ENCODE results near the gene RABGAP1L. TPM values are rescaled to one million over a fixed set of nuclear protein-coding genes. Genes with fewer than 3 reads are reported as not detected.

Gene RABGAP1L
- total and polyA plus RNA-seq, 2 of the 8 experiments (the other 6 are each of a cell fraction or from before 2014, with no cell fraction given): 33.3 to 156 TPM

DNA sequence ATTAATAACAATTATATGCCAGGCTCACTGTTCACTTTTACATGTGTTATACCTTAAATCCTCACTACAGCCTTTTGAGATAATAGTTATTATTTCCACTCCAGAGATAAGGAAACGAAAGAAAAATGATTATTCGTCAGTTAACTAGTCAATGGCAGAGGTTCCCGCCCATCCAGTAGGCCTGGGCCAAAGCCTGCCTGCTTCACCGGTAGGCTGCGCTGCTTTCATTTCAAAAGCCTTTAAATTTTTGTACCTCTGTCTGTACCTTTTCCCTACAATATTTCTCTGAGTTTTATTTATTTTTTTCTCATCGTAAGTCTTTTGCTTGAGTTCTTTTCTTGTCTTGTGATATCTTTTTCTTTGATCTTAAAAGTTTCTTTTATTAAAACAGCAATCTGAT, 292.1 kb downstream of the RABGAP1L start:
- POLR2A ChIA-PET (ENCODE audit: partially characterized antibody): no interaction called here
- Histone ChIP-seq H3K23ac (ENCODE audit: insufficient read length) (no peak overlapping the region), H3K9ac (replicated peaks in 1 of 4; ENCODE audit: extremely low read depth in 1 of 4, low read depth in 3 of 4, low read length in 3 of 4) (no peak overlapping the region), H2BK12ac (ENCODE audit: low read depth, low read length) (no peak overlapping the region), H2BK20ac (ENCODE audit: low read length) (no peak overlapping the region), H3K4ac (replicated peaks; ENCODE audit: insufficient read length, low read depth, low read length) (no peak overlapping the region), H3K23me2 (ENCODE audit: low read depth, low read length) (no peaks in the 10 kb centered on the region), H3K4me2 (ENCODE audit: insufficient read depth in 1 of 2, low read depth in 2 of 2, low read length in 2 of 2) (no peak overlapping the region), H4K91ac (replicated peaks; ENCODE audit: insufficient read length, low read length) (no peak overlapping the region), H2AFZ (ENCODE audit: low read length) (no peak overlapping the region), H2AK5ac (ENCODE audit: low read depth, low read length) (no peak overlapping the region), H3K79me1 (ENCODE audit: low read depth, low read length) (no peaks in the 10 kb centered on the region), H3K14ac (ENCODE audit: insufficient read length) (no peak overlapping the region), H2BK5ac (ENCODE audit: low read depth, low read length) (no peak overlapping the region), H2BK15ac (ENCODE audit: low read length) (no peak overlapping the region), H3K18ac (ENCODE audit: extremely low read depth, low read length) (no peak overlapping the region), H3K27me3 (replicated peaks in 1 of 4; ENCODE audit: control insufficient read depth in 3 of 4, extremely low read depth in 1 of 4, insufficient read depth in 3 of 4, low read length in 3 of 4) (no peaks in the 10 kb centered on the region), H3K4me3 (ENCODE audit: extremely low read depth in 1 of 4, insufficient read depth in 2 of 4, low read depth in 3 of 4, low read length in 4 of 4) (no peak overlapping the region), H4K20me1 (replicated peaks in 1 of 2; ENCODE audit: control insufficient read depth in 1 of 2, insufficient read depth in 2 of 2, low read length in 2 of 2) (no peaks in the 10 kb centered on the region), H2BK120ac (replicated peaks; ENCODE audit: low read depth, low read length) (no peak overlapping the region), H3K79me2 (ENCODE audit: control insufficient read depth in 1 of 2, insufficient read depth in 2 of 2, low read length in 2 of 2) (no peaks in the 10 kb centered on the region), H4K5ac (ENCODE audit: insufficient read length, low read depth, low read length) (no peak overlapping the region), H3K27ac (ENCODE audit: low read depth, low read length) (no peak overlapping the region), H3K9me3 (ENCODE audit: insufficient read depth in 2 of 2, low read depth in 1 of 2, low read length in 1 of 2) (no peaks in the 10 kb centered on the region), H3K4me1 (replicated peaks in 1 of 4; ENCODE audit: control insufficient read depth in 3 of 4, insufficient read depth in 4 of 4, low read length in 3 of 4) (peaks cover 0 to 6% (median 3%) of the 10 kb centered on the region in 4 experiments; a peak in 1 of 7 replicates), H3K56ac (replicated peaks; ENCODE audit: insufficient read length, low read depth, low read length) (no peak overlapping the region), H4K8ac (ENCODE audit: extremely low read depth, insufficient read depth, low read length) (no peak overlapping the region), H3K36me3 (ENCODE audit: control insufficient read depth in 2 of 4, insufficient read depth in 4 of 4, low read length in 3 of 4) (no peaks in the 10 kb centered on the region)
- CTCF ChIA-PET (ENCODE audit: partially characterized antibody): interaction anchor here (1.0 to 2.2 kb wide), 3 partner anchors 16 to 43 kb away, joined by 3 to 7 read pairs (median 3); no protein-coding TSS in a partner anchor
- DNase-seq (ENCODE audit: low read depth in 1 of 2, low spot score in 2 of 2) (no peak), FAIRE-seq (no peak)
- TF ChIP-seq, protein P1, sequence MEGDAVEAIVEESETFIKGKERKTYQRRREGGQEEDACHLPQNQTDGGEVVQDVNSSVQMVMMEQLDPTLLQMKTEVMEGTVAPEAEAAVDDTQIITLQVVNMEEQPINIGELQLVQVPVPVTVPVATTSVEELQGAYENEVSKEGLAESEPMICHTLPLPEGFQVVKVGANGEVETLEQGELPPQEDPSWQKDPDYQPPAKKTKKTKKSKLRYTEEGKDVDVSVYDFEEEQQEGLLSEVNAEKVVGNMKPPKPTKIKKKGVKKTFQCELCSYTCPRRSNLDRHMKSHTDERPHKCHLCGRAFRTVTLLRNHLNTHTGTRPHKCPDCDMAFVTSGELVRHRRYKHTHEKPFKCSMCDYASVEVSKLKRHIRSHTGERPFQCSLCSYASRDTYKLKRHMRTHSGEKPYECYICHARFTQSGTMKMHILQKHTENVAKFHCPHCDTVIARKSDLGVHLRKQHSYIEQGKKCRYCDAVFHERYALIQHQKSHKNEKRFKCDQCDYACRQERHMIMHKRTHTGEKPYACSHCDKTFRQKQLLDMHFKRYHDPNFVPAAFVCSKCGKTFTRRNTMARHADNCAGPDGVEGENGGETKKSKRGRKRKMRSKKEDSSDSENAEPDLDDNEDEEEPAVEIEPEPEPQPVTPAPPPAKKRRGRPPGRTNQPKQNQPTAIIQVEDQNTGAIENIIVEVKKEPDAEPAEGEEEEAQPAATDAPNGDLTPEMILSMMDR (IDR thresholded peaks at IDR 0.05; ENCODE audit: control extremely low read depth in 1 of 3, insufficient read depth in 1 of 3, low read depth in 1 of 3, low read length in 3 of 3): peak in 2 of 3 experiments; percentile 11 to 19; a peak in 3 of 4 replicates
- TF ChIP-seq TBP (IDR thresholded peaks at IDR 0.05; ENCODE audit: low read depth, low read length): no peak
- no peak for TF ChIP-seq KDM1A (IDR thresholded peaks at IDR 0.05; ENCODE audit: borderline replicate concordance, low read length)
- TF ChIP-seq RAD21 (IDR thresholded peaks at IDR 0.05 in 1 of 2, conservative IDR thresholded peaks at IDR 0.05 in 1 of 2; ENCODE audit: low read depth in 2 of 2, low read length in 2 of 2): peak; percentile 38 to 41
- TF ChIP-seq YY1 (IDR thresholded peaks at IDR 0.05; ENCODE audit: low read depth, low read length): no peak
- 85% methylated on average over 6 of the region's 6 CpGs; no CpG with 5 or more reads in 1 of the 2 experiments for WGBS, 2 experiments (ENCODE audit: extremely low coverage in 1 of 2, insufficient coverage in 1 of 2, insufficient read length in 1 of 2, insufficient replicate concordance in 2 of 2, low coverage in 1 of 2, low lambda C conversion rate in 2 of 2, missing lambda C conversion rate in 1 of 2)

All from H1 (cell line).